HUES48 (cell line): Measurements from ENCODE around the gene RUNX2.

ENCODE experiments used
- H3K27ac ChIP-seq: one replicate; pipeline ENCODE4 v1.7.0; 2013; ENCODE audit warnings: low read depth, low read length, inconsistent platforms
- H3K27me3 ChIP-seq: 2 replicates; pipeline ENCODE4 v1.6.1; 2013; ENCODE audit warnings: mild to moderate bottlenecking, low read length; ENCODE audit not compliant: control insufficient read depth, insufficient read depth
- H3K36me3 ChIP-seq: 2 replicates; pipeline ENCODE4 v1.6.1; 2013; ENCODE audit warnings: low read length; ENCODE audit not compliant: control insufficient read depth, insufficient read depth
- H3K4me1 ChIP-seq: 2 replicates; pipeline ENCODE4 v1.6.1; 2013; ENCODE audit warnings: mild to moderate bottlenecking, low read length; ENCODE audit not compliant: control insufficient read depth, insufficient read depth
- H3K4me3 ChIP-seq: 2 replicates; pipeline ENCODE4 v1.5.1; 2013; ENCODE audit warnings: mild to moderate bottlenecking, low read depth, low read length
- H3K9ac ChIP-seq: 2 replicates; pipeline ENCODE4 v1.6.1; 2013; ENCODE audit warnings: mild to moderate bottlenecking, low read depth, low read length, moderate library complexity
- H3K9me3 ChIP-seq: 2 replicates; pipeline ENCODE4 v1.6.1; 2013; ENCODE audit warnings: low read length; ENCODE audit not compliant: control insufficient read depth, insufficient read depth

Gene RUNX2

GRCh38 chr6:45626087-45626891 is 298.2 kb downstream of the RUNX2 start:
- Histone ChIP-seq H3K9me3 (no peaks in the 10 kb centered on the region), H3K9ac (no peak overlapping the region), H3K4me1 (no peaks in the 10 kb centered on the region), H3K27me3 (no peaks in the 10 kb centered on the region), H3K36me3 (no peaks in the 10 kb centered on the region), H3K4me3 (no peak overlapping the region), H3K27ac (no peak overlapping the region)

- no peak overlapping the region for H3K4me3 ChIP-seq
- no peak overlapping the region for H3K9ac ChIP-seq
- H3K4me1 ChIP-seq = no peaks in the 10 kb centered on the region
- no peaks in the 10 kb centered on the region for H3K9me3 ChIP-seq
- H3K27me3 ChIP-seq = no peaks in the 10 kb centered on the region
- H3K27ac ChIP-seq = no peak overlapping the region
- no peaks in the 10 kb centered on the region for H3K36me3 ChIP-seq
Measured at GRCh38 chr6:45630314-45630713, 302.2 kb downstream of the RUNX2 start.

- Histone ChIP-seq H3K4me3 (no peak overlapping the region), H3K27me3 (no peaks in the 10 kb centered on the region), H3K27ac (no peak overlapping the region), H3K4me1 (no peaks in the 10 kb centered on the region), H3K9ac (no peak overlapping the region), H3K36me3 (no peaks in the 10 kb centered on the region), H3K9me3 (no peaks in the 10 kb centered on the region)
Measured at GRCh38 chr6:45630801-45631200, 302.7 kb downstream of the RUNX2 start.

GRCh38 chr6:45631396-45631795 is 303.3 kb downstream of the RUNX2 start:
- Histone ChIP-seq H3K9me3 (no peaks in the 10 kb centered on the region), H3K9ac (no peak overlapping the region)

GRCh38 chr6:45633272-45633908 is 305.3 kb downstream of the RUNX2 start:
- Histone ChIP-seq H3K4me3 (no peak overlapping the region), H3K36me3 (no peaks in the 10 kb centered on the region), H3K9me3 (no peaks in the 10 kb centered on the region), H3K9ac (no peak overlapping the region), H3K27ac (no peak overlapping the region), H3K4me1 (no peaks in the 10 kb centered on the region), H3K27me3 (no peaks in the 10 kb centered on the region)

More at GRCh38 chr6:45631396-45631795, 303.3 kb downstream of the RUNX2 start:
- H3K36me3 ChIP-seq = no peaks in the 10 kb centered on the region
- H3K27me3 ChIP-seq = no peaks in the 10 kb centered on the region
- H3K27ac ChIP-seq = no peak overlapping the region
- H3K4me3 ChIP-seq = no peak overlapping the region
- no peaks in the 10 kb centered on the region for H3K4me1 ChIP-seq

- Histone ChIP-seq H3K27me3 (no peaks in the 10 kb centered on the region), H3K4me3 (no peak overlapping the region), H3K27ac (no peak overlapping the region), H3K9me3 (no peaks in the 10 kb centered on the region), H3K4me1 (no peaks in the 10 kb centered on the region), H3K9ac (no peak overlapping the region), H3K36me3 (no peaks in the 10 kb centered on the region)
Measured at GRCh38 chr6:45634231-45634630, 306.1 kb downstream of the RUNX2 start.

GRCh38 chr6:45635284-45635867 is 307.2 kb downstream of the RUNX2 start:
- no peak overlapping the region for H3K27ac ChIP-seq
- no peak overlapping the region for H3K9ac ChIP-seq
- H3K4me3 ChIP-seq = no peak overlapping the region
- H3K9me3 ChIP-seq = no peaks in the 10 kb centered on the region
- no peaks in the 10 kb centered on the region for H3K27me3 ChIP-seq
- no peaks in the 10 kb centered on the region for H3K4me1 ChIP-seq
- no peaks in the 10 kb centered on the region for H3K36me3 ChIP-seq

GRCh38 chr6:45637056-45637455 is 308.9 kb downstream of the RUNX2 start:
- H3K27ac ChIP-seq = no peak overlapping the region
- H3K27me3 ChIP-seq = no peaks in the 10 kb centered on the region
- H3K36me3 ChIP-seq = no peaks in the 10 kb centered on the region
- H3K9me3 ChIP-seq = no peaks in the 10 kb centered on the region
- H3K4me3 ChIP-seq = no peak overlapping the region
- H3K9ac ChIP-seq = no peak overlapping the region
- H3K4me1 ChIP-seq = no peaks in the 10 kb centered on the region

- H3K9me3 ChIP-seq = no peaks in the 10 kb centered on the region
- no peaks in the 10 kb centered on the region for H3K4me1 ChIP-seq
- H3K4me3 ChIP-seq = no peak overlapping the region
- H3K27ac ChIP-seq = no peak overlapping the region
- H3K27me3 ChIP-seq = no peaks in the 10 kb centered on the region
- no peaks in the 10 kb centered on the region for H3K36me3 ChIP-seq
- no peak overlapping the region for H3K9ac ChIP-seq
Measured at GRCh38 chr6:45637611-45638257, 309.6 kb downstream of the RUNX2 start.

- no peaks in the 10 kb centered on the region for H3K36me3 ChIP-seq
- no peaks in the 10 kb centered on the region for H3K9me3 ChIP-seq
- no peak overlapping the region for H3K27ac ChIP-seq
- no peak overlapping the region for H3K9ac ChIP-seq
- H3K27me3 ChIP-seq = peaks cover 3% of the 10 kb centered on the region; the same call in 1 of the 2 replicates
- no peak overlapping the region for H3K4me3 ChIP-seq
- peaks cover 5% of the 10 kb centered on the region for H3K4me1 ChIP-seq
Measured at GRCh38 chr6:45640081-45640491, 312.0 kb downstream of the RUNX2 start.

- no peaks in the 10 kb centered on the region for H3K9me3 ChIP-seq
- no peak overlapping the region for H3K4me3 ChIP-seq
- H3K36me3 ChIP-seq = no peaks in the 10 kb centered on the region
- H3K27me3 ChIP-seq = peaks cover 3% of the 10 kb centered on the region; the same call in 1 of the 2 replicates
- H3K4me1 ChIP-seq = peaks cover 5% of the 10 kb centered on the region
- H3K9ac ChIP-seq = no peak overlapping the region
- no peak overlapping the region for H3K27ac ChIP-seq
Measured at GRCh38 chr6:45640811-45641210, 312.7 kb downstream of the RUNX2 start.
